ENCODE measurements around the gene SPRR2E. TPM values are rescaled to one million over a fixed set of nuclear protein-coding genes. Genes with fewer than 3 reads are reported as not detected.

Gene SPRR2E
- total RNA-seq, 1 donor: not detected

Small RNAs within 50 kb of the gene (small RNA-seq; reads per million reads assigned to genes)
- gene SPRR2C: not detected

Other genes with a start within 250 kb of the SPRR2E start
- not detected in 2 replicates for gene LCE7A, start 234.5 kb downstream of the SPRR2E start, total RNA-seq
- not detected in 2 replicates for gene SMCP, start 216.2 kb downstream of the SPRR2E start, total RNA-seq
- not detected in 2 replicates for gene IVL, start 186.0 kb downstream of the SPRR2E start, total RNA-seq
- not detected in 2 replicates for gene SPRR5, start 147.3 kb downstream of the SPRR2E start, total RNA-seq
- gene SPRR4, start 123.9 kb downstream of the SPRR2E start, total RNA-seq: not detected in 2 replicates
- gene SPRR1A, start 110.4 kb downstream of the SPRR2E start, total RNA-seq: not detected in 2 replicates
- not detected in 2 replicates for gene SPRR3, start 92.8 kb downstream of the SPRR2E start, total RNA-seq
- not detected in 2 replicates for gene SPRR1B, start 63.3 kb downstream of the SPRR2E start, total RNA-seq
- gene SPRR2D, start 53.4 kb downstream of the SPRR2E start, total RNA-seq: not detected in 2 replicates
- gene SPRR2A, start 37.0 kb downstream of the SPRR2E start, total RNA-seq: not detected in 2 replicates
- not detected in 2 replicates for gene SPRR2B, start 22.9 kb downstream of the SPRR2E start, total RNA-seq
- gene SPRR2F, start 19.0 kb upstream of the SPRR2E start, total RNA-seq: not detected in 2 replicates
- not detected in 2 replicates for gene SPRR2G, start 56.4 kb upstream of the SPRR2E start, total RNA-seq
- gene LELP1, start 108.9 kb upstream of the SPRR2E start, total RNA-seq: not detected in 2 replicates
- gene PRR9, start 123.1 kb upstream of the SPRR2E start, total RNA-seq: under 0.01 TPM in 1 of 2 replicates, not detected in the other
- not detected in 2 replicates for gene LORICRIN, start 165.2 kb upstream of the SPRR2E start, total RNA-seq
- gene PGLYRP3, start 218.4 kb upstream of the SPRR2E start, total RNA-seq: not detected in 2 replicates

All from fibroblast of villous mesenchyme (primary cell).